Measurements from ENCODE around the gene EVC.

Gene EVC

GRCh38 chr4:5710065-5710960 lies 688 bp upstream of the EVC start:
- H3K4me3 ChIP-seq (ENCODE audit: low read length) = peak overlapping the region; percentile 93
- no peaks in the 10 kb centered on the region for H3K27me3 ChIP-seq (ENCODE audit: low read depth, low read length)
- peak overlapping the region; percentile 31 for H3K27ac ChIP-seq (ENCODE audit: low read length)
- H4K20me1 ChIP-seq (ENCODE audit: insufficient read depth, low read length) = peaks cover 3% of the 10 kb centered on the region; the same call in 1 of the 2 replicates
- H3K4me1 ChIP-seq (ENCODE audit: low read length) = peaks cover 44% of the 10 kb centered on the region
- H3K4me2 ChIP-seq (ENCODE audit: low read length) = peak overlapping the region; percentile 100
- H3K9me3 ChIP-seq (ENCODE audit: insufficient read depth, low read length) = peaks cover 4% of the 10 kb centered on the region; the same call in 1 of the 2 replicates
- peak overlapping the region; percentile 100 for H2AFZ ChIP-seq (ENCODE audit: low read depth, low read length)
- peaks cover 6% of the 10 kb centered on the region for H3K36me3 ChIP-seq (replicated peaks; ENCODE audit: low read depth, low read length)
- TF ChIP-seq CTCF (IDR thresholded peaks at IDR 0.05; ENCODE audit: low read depth, low read length) = peak; percentile 39
- TF ChIP-seq EZH2phosphoT487 (IDR thresholded peaks at IDR 0.05; ENCODE audit: low read depth) = no peak
- H3K9ac ChIP-seq (ENCODE audit: low read length) = peak overlapping the region; percentile 87
- peaks cover 27% of the 10 kb centered on the region for H3K79me2 ChIP-seq (ENCODE audit: low read length)

GRCh38 chr4:5711479-5712184 lies 631 bp downstream of the EVC start:
- Histone ChIP-seq H3K4me2 (ENCODE audit: low read length) (peak overlapping the region; percentile 98), H3K27me3 (ENCODE audit: low read depth, low read length) (no peaks in the 10 kb centered on the region), H3K4me1 (ENCODE audit: low read length) (peaks cover 37% of the 10 kb centered on the region), H3K27ac (ENCODE audit: low read length) (no peak overlapping the region), H3K9me3 (ENCODE audit: insufficient read depth, low read length) (peaks cover 5% of the 10 kb centered on the region; the same call in 1 of the 2 replicates), H3K9ac (ENCODE audit: low read length) (peak overlapping the region; percentile 69), H3K4me3 (ENCODE audit: low read length) (peak overlapping the region; percentile 93), H4K20me1 (ENCODE audit: insufficient read depth, low read length) (peaks cover 3% of the 10 kb centered on the region; the same call in 1 of the 2 replicates), H2AFZ (ENCODE audit: low read depth, low read length) (no peak overlapping the region), H3K36me3 (replicated peaks; ENCODE audit: low read depth, low read length) (peaks cover 6% of the 10 kb centered on the region), H3K79me2 (ENCODE audit: low read length) (peaks cover 27% of the 10 kb centered on the region)
- TF ChIP-seq EZH2phosphoT487 (IDR thresholded peaks at IDR 0.05; ENCODE audit: low read depth) (no peak), CTCF (IDR thresholded peaks at IDR 0.05; ENCODE audit: low read depth, low read length) (no peak)

- Histone ChIP-seq H3K27ac (ENCODE audit: low read length) (no peak overlapping the region), H3K27me3 (ENCODE audit: low read depth, low read length) (no peaks in the 10 kb centered on the region), H3K4me2 (ENCODE audit: low read length) (peak overlapping the region; percentile 98), H3K79me2 (ENCODE audit: low read length) (peaks cover 19% of the 10 kb centered on the region), H3K4me3 (ENCODE audit: low read length) (no peak overlapping the region), H3K9me3 (ENCODE audit: insufficient read depth, low read length) (peaks cover 5% of the 10 kb centered on the region; the same call in 1 of the 2 replicates), H2AFZ (ENCODE audit: low read depth, low read length) (no peak overlapping the region), H3K9ac (ENCODE audit: low read length) (no peak overlapping the region), H3K4me1 (ENCODE audit: low read length) (peaks cover 31% of the 10 kb centered on the region), H4K20me1 (ENCODE audit: insufficient read depth, low read length) (peaks cover 3% of the 10 kb centered on the region; the same call in 1 of the 2 replicates), H3K36me3 (replicated peaks; ENCODE audit: low read depth, low read length) (peaks cover 6% of the 10 kb centered on the region)
- TF ChIP-seq EZH2phosphoT487 (IDR thresholded peaks at IDR 0.05; ENCODE audit: low read depth) (no peak), CTCF (IDR thresholded peaks at IDR 0.05; ENCODE audit: low read depth, low read length) (no peak)
These were observed 1.5 kb downstream of the EVC start for GRCh38 chr4:5712517-5712916.

DNA sequence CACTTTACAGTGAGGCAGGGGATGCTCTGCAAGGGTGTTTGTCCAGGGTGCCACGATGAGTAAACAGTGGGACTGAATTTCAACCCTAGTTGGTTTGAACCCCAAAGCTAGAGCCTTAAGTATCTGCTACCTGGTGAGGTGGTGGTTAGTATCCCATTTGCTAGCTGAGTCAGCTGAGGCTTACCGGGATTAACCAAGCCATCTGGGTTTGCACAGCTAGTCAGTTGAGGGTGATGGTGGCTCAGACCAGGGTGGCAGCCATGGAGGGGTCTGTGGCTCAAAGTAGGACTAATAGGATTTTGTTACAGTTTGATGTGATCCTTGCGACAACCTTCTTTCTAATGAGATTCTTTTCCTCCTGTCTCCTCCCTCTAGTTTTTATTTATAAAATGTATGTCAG lies 1.9 kb downstream of the EVC start:
- H3K4me1 ChIP-seq (ENCODE audit: low read length) = peaks cover 30% of the 10 kb centered on the region
- H3K9me3 ChIP-seq (ENCODE audit: insufficient read depth, low read length) = peaks cover 5% of the 10 kb centered on the region; the same call in 1 of the 2 replicates
- no peak overlapping the region for H3K4me2 ChIP-seq (ENCODE audit: low read length)
- H3K36me3 ChIP-seq (replicated peaks; ENCODE audit: low read depth, low read length) = peaks cover 6% of the 10 kb centered on the region
- no peak overlapping the region for H3K27ac ChIP-seq (ENCODE audit: low read length)
- no peak overlapping the region for H3K9ac ChIP-seq (ENCODE audit: low read length)
- no peak for TF ChIP-seq CTCF (IDR thresholded peaks at IDR 0.05; ENCODE audit: low read depth, low read length)
- TF ChIP-seq EZH2phosphoT487 (IDR thresholded peaks at IDR 0.05; ENCODE audit: low read depth) = no peak
- H2AFZ ChIP-seq (ENCODE audit: low read depth, low read length) = no peak overlapping the region
- no peak overlapping the region for H3K4me3 ChIP-seq (ENCODE audit: low read length)
- H4K20me1 ChIP-seq (ENCODE audit: insufficient read depth, low read length) = peaks cover 3% of the 10 kb centered on the region; the same call in 1 of the 2 replicates
- no peaks in the 10 kb centered on the region for H3K27me3 ChIP-seq (ENCODE audit: low read depth, low read length)
- H3K79me2 ChIP-seq (ENCODE audit: low read length) = peaks cover 16% of the 10 kb centered on the region

Measured in OCI-LY3 (cell line).